Loucy (cell line): ENCODE results near the gene OR4D1.

Experiments used
- CTCF ChIP-seq: fragments of 200-600 bp; sonication (generic); conservative IDR thresholded peaks from 2 replicates; pipeline ENCODE4 v1.5.1; 2014; ENCODE audit warnings: mild to moderate bottlenecking, antibody characterized with exemption, low read length
- EZH2phosphoT487 ChIP-seq: fragments of 200-600 bp; IDR thresholded peaks from 2 replicates; pipeline ENCODE4 v1.6.1; 2018; ENCODE audit warnings: antibody characterized with exemption, mild to moderate bottlenecking, moderate library complexity, borderline replicate concordance

- TF ChIP-seq CTCF (no peak), EZH2phosphoT487 (no peak)
Observed at GRCh38 chr17:58161566-58161965, 13.4 kb downstream of the OR4D1 start.
